HCT116 (cell line): ENCODE measurements around the gene RSAD1. TPM values are rescaled to one million over a fixed set of nuclear protein-coding genes. Genes with fewer than 3 reads are reported as not detected.

Source experiments
- ATAC-seq: fragments of 200-7000 bp; cut with Tn5 transposase; 2 replicates; pipeline ENCODE4 v1.9.1; 2020; ENCODE audit warnings: mild to moderate bottlenecking, moderate library complexity
- BruUV-seq: library from RNA; stranded (reverse); fragments of 400-500 nt; replicated peaks from 2 replicates; lab custom pipeline; 2021; lab: Mats Ljungman, UMichigan
- CTCF ChIA-PET: fragments of 300-600 bp; sonication (Branson Sonifier 250); formaldehyde crosslinking; loops from one replicate; lab custom pipeline; 2021; ENCODE audit warnings: antibody characterized with exemption; lab: Charles Lee
- POLR2A ChIA-PET: fragments of 300-600, 350-600 bp; sonication (Branson Sonifier 250); formaldehyde crosslinking; loops from one replicate; lab custom pipeline; 2021; ENCODE audit warnings: antibody characterized with exemption; lab: Charles Lee
- RAD21 ChIA-PET, 2 experiments: fragments of 300-600 bp; sonication (Branson Sonifier 250); formaldehyde crosslinking; loops; one replicate each; lab custom pipeline; 2023; ENCODE audit warnings: low total read pairs in 2 of 2; ENCODE audit not compliant: uncharacterized antibody in 2 of 2, unreplicated experiment in 2 of 2, low non-redundant PET in 1 of 2; lab: Charles Lee
- DNase-seq: peaks from one replicate; pipeline ENCODE4 v3.0.0-alpha.2; 2010; ENCODE audit warnings: low read depth, low spot score
- H2AFZ ChIP-seq: fragments of 200-600 bp; shearing (Covaris generic), sonication (generic); 2 replicates; pipeline ENCODE4 v1.6.1; 2017; ENCODE audit warnings: low read depth, mixed run types, mixed read lengths, antibody characterized with exemption, low read length; ENCODE audit not compliant: poor library complexity, severe bottlenecking
- H3K27ac ChIP-seq: 2 replicates; pipeline ENCODE4 v1.5.1; 2012; ENCODE audit warnings: low read depth, low read length
- H3K27me3 ChIP-seq: fragments of 200-600 bp; sonication (generic); 2 replicates; pipeline ENCODE4 v1.6.1; 2016; ENCODE audit warnings: mixed run types, low read length, mixed read lengths; ENCODE audit not compliant: insufficient read depth
- H3K36me3 ChIP-seq, 2 experiments: fragments of 200-500 bp in 1 of 2; fragments of 200-600 bp in 1 of 2; sonication (Bioruptor generic) in 1 of 2; sonication (generic) in 1 of 2; 2 replicates each; pipeline versions ENCODE4 v1.5.1 to v1.6.1; 2014 to 2016; ENCODE audit warnings: low read length in 2 of 2, inconsistent platforms in 1 of 2, mixed read lengths in 1 of 2, mixed run types in 1 of 2; ENCODE audit not compliant: insufficient read depth in 2 of 2, control insufficient read depth in 1 of 2
- H3K4me1 ChIP-seq, 2 experiments: fragments of 200-600 bp in 1 of 2; sonication (generic) in 1 of 2; 2 replicates each; pipeline versions ENCODE4 v1.5.1 to v1.6.1; 2012 to 2017; ENCODE audit warnings: low read length in 2 of 2, inconsistent platforms in 1 of 2, mild to moderate bottlenecking in 1 of 2, mixed read lengths in 1 of 2, mixed run types in 1 of 2, moderate library complexity in 1 of 2; ENCODE audit not compliant: insufficient read depth in 2 of 2, control insufficient read depth in 1 of 2
- H3K4me2 ChIP-seq: fragments of 200-600 bp; sonication (generic); 2 replicates; pipeline ENCODE4 v1.6.1; 2017; ENCODE audit warnings: mixed run types, low read length, mixed read lengths
- H3K4me3 ChIP-seq, 2 experiments: fragments of 200-600 bp in 1 of 2; sonication (generic) in 1 of 2; replicated peaks in 1 of 2; 2 replicates each; pipeline ENCODE4 v1.5.1; 2011 to 2016; ENCODE audit warnings: low read length in 2 of 2, control low read depth in 1 of 2, low read depth in 1 of 2, mild to moderate bottlenecking in 1 of 2, mixed read lengths in 1 of 2, mixed run types in 1 of 2
- H3K79me2 ChIP-seq: fragments of 200-600 bp; sonication (generic); 2 replicates; pipeline ENCODE4 v1.6.1; 2017; ENCODE audit warnings: mild to moderate bottlenecking, mixed run types, low read length, moderate library complexity, mixed read lengths; ENCODE audit not compliant: insufficient read depth
- H3K9ac ChIP-seq: fragments of 200-600 bp; sonication (generic); 2 replicates; pipeline ENCODE4 v1.6.1; 2016; ENCODE audit warnings: low read length, mixed read lengths
- H3K9me2 ChIP-seq: fragments of 200-600 bp; sonication (generic), shearing (Covaris generic); 2 replicates; pipeline ENCODE4 v1.6.1; 2017; ENCODE audit warnings: mixed run types, mild to moderate bottlenecking, moderate library complexity; ENCODE audit not compliant: insufficient read depth
- H3K9me3 ChIP-seq, 2 experiments: fragments of 200-500 bp in 1 of 2; fragments of 200-600 bp in 1 of 2; sonication (Bioruptor generic) in 1 of 2; sonication (generic) in 1 of 2; 2 replicates each; pipeline ENCODE4 v1.6.1; 2014 to 2017; ENCODE audit warnings: low read length in 2 of 2, mixed read lengths in 2 of 2, inconsistent platforms in 1 of 2, low read depth in 1 of 2, mild to moderate bottlenecking in 1 of 2, mixed run types in 1 of 2, moderate library complexity in 1 of 2; ENCODE audit not compliant: control insufficient read depth in 1 of 2, insufficient read depth in 1 of 2
- H4K20me1 ChIP-seq: fragments of 200-600 bp; sonication (generic), shearing (Covaris generic); 2 replicates; pipeline ENCODE4 v1.6.1; 2017; ENCODE audit warnings: mixed run types, mild to moderate bottlenecking, moderate library complexity; ENCODE audit not compliant: insufficient read depth
- ATF3 ChIP-seq: IDR thresholded peaks from 2 replicates; pipeline ENCODE4 v1.6.1; 2012
- EGR1 ChIP-seq: IDR thresholded peaks from 2 replicates; pipeline ENCODE4 v1.6.1; 2012; ENCODE audit warnings: low read depth
- ELF1 ChIP-seq: IDR thresholded peaks from 2 replicates; pipeline ENCODE4 v1.6.1; 2012; ENCODE audit warnings: low read depth, borderline replicate concordance
- EZH2 ChIP-seq: fragments of 200-600 bp; sonication (generic); IDR thresholded peaks from 2 replicates; pipeline ENCODE4 v1.6.1; 2017; ENCODE audit warnings: antibody characterized with exemption, mixed run types
- EZH2phosphoT487 ChIP-seq: fragments of 200-600 bp; IDR thresholded peaks from 2 replicates; pipeline ENCODE4 v1.6.1; 2018; ENCODE audit warnings: antibody characterized with exemption, borderline replicate concordance
- JUND ChIP-seq: IDR thresholded peaks from 2 replicates; pipeline ENCODE4 v1.6.1; 2012
- MAX ChIP-seq: IDR thresholded peaks from 2 replicates; pipeline ENCODE4 v1.6.1; 2012
- POLR2A ChIP-seq: IDR thresholded peaks from 2 replicates; pipeline ENCODE4 v1.7.0; 2011; ENCODE audit warnings: borderline replicate concordance; ENCODE audit not compliant: insufficient read depth, insufficient read length; ENCODE audit errors: extremely low read depth
- RAD21 ChIP-seq: IDR thresholded peaks from 2 replicates; pipeline ENCODE4 v1.6.1; 2012; ENCODE audit warnings: low read depth, mild to moderate bottlenecking
- SIN3A ChIP-seq: IDR thresholded peaks from 2 replicates; pipeline ENCODE4 v1.6.1; 2012; ENCODE audit warnings: low read depth
- SP1 ChIP-seq: IDR thresholded peaks from 2 replicates; pipeline ENCODE4 v1.6.1; 2012; ENCODE audit warnings: low read depth
- SRF ChIP-seq: IDR thresholded peaks from 2 replicates; pipeline ENCODE4 v1.6.1; 2012; ENCODE audit warnings: low read depth
- TCF7L2 ChIP-seq: IDR thresholded peaks from 2 replicates; pipeline ENCODE4 v1.7.0; 2011; ENCODE audit warnings: borderline replicate concordance, inconsistent platforms; ENCODE audit not compliant: insufficient read depth, insufficient read length; ENCODE audit errors: extremely low read depth
- intact Hi-C: fragments of 100-400 bp; cut with micrococcal nuclease; formaldehyde crosslinking; loops from 2 replicates; pipeline ENCODE4 v1.10.0; 2022
- total RNA-seq: library from RNA; stranded (reverse); gene quantifications from one replicate; pipeline ENCODE4 v1.2.1, GENCODE V29; 2021; ENCODE audit not compliant: unreplicated experiment

Gene RSAD1
- total RNA-seq, 1 experiment from 2014 or later: 82.7 TPM

- no peak for DNase-seq
- Histone ChIP-seq H4K20me1 (no peaks in the 10 kb centered on the region), H3K27me3 (no peaks in the 10 kb centered on the region), H3K9me2 (no peaks in the 10 kb centered on the region), H3K4me3 (peak overlapping the region; percentile 78 to 91), H3K36me3 (peaks cover 5 to 13% of the 10 kb centered on the region in 2 experiments; a peak in 2 of 4 replicates), H3K79me2 (peaks cover 20% of the 10 kb centered on the region), H2AFZ (peak overlapping the region; percentile 87), H3K9ac (peak overlapping the region; percentile 88), H3K4me1 (peaks cover 18 to 38% of the 10 kb centered on the region in 2 experiments), H3K9me3 (no peaks in the 10 kb centered on the region), H3K27ac (peak overlapping the region; percentile 77), H3K4me2 (peak overlapping the region; percentile 87)
- no peak for ATAC-seq
- CTCF ChIA-PET: interaction anchor here (2.1 to 2.4 kb wide), 3 partner anchors 80 to 278 kb away, joined by 15 to 33 read pairs (median 15); partner anchors contain the start of gene LRRC59
- POLR2A ChIA-PET: interaction anchor here (1.8 to 2.0 kb wide), 2 partner anchors 64 to 116 kb away, joined by 12 read pairs; no protein-coding TSS in a partner anchor
- TSS peak; percentile 86 for BruUV-seq
- no peak for TF ChIP-seq POLR2A
- no peak for TF ChIP-seq MAX
- no peak for TF ChIP-seq ELF1
- no peak for TF ChIP-seq SP1
- TF ChIP-seq EZH2phosphoT487: no peak
- no peak for TF ChIP-seq JUND
- no peak for TF ChIP-seq EGR1
- TF ChIP-seq TCF7L2: no peak
- TF ChIP-seq RAD21: no peak
- no peak for TF ChIP-seq ATF3
- TF ChIP-seq EZH2: no peak
- TF ChIP-seq SRF: no peak
- no peak for TF ChIP-seq SIN3A
- intact Hi-C loops: loop anchor here (1.0 to 2.0 kb wide), 3 partner anchors 81 to 277 kb away; partner anchors contain the start of genes COL1A1 and LRRC59
- RAD21 ChIA-PET: interaction anchor here in 1 of 2 experiments (0.7 kb wide), 1 partner anchor 152 kb away, joined by 3 read pairs; no protein-coding TSS in a partner anchor
Measured at GRCh38 chr17:50477976-50478375, 684 bp upstream of the RSAD1 start.
